NCI-H226 (cell line): ENCODE results near the gene CEPT1.
A peak's percentile ranks its signal among the peaks of the same experiment; 100 is the strongest.

Experiments used
- DNase-seq: peaks from one replicate; pipeline ENCODE4 v3.0.0-alpha.2; 2015

CEPT1 gene

GRCh38 chr1:111147948-111148347 is 7.9 kb downstream of the CEPT1 start:
- DNase-seq = no peak

GRCh38 chr1:111148376-111148881 is 8.4 kb downstream of the CEPT1 start:
- no peak for DNase-seq

DNA sequence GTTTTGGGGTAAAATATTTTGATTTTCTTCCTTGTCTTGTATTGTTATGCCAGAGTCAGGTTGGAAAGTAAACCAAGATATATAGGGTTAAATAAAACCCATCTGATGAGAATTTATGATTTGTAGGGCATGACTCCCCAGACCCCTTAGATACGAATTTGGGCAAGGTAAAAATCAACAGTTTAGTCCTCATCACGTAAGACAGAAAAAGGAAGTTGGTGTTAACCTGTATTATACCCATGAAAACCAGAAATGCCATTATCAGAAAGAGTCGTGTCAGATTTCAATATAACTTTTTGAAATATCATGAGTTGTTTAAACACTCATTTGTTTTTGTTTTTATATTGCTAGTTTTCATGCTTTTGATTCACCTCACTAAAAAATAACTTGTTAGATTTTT is 11.8 kb downstream of the CEPT1 start:
- no peak for DNase-seq

- no peak for DNase-seq
Measured at GRCh38 chr1:111154021-111154999, 14.3 kb downstream of the CEPT1 start.

GRCh38 chr1:111157431-111157830 is 17.4 kb downstream of the CEPT1 start:
- no peak for DNase-seq

DNA sequence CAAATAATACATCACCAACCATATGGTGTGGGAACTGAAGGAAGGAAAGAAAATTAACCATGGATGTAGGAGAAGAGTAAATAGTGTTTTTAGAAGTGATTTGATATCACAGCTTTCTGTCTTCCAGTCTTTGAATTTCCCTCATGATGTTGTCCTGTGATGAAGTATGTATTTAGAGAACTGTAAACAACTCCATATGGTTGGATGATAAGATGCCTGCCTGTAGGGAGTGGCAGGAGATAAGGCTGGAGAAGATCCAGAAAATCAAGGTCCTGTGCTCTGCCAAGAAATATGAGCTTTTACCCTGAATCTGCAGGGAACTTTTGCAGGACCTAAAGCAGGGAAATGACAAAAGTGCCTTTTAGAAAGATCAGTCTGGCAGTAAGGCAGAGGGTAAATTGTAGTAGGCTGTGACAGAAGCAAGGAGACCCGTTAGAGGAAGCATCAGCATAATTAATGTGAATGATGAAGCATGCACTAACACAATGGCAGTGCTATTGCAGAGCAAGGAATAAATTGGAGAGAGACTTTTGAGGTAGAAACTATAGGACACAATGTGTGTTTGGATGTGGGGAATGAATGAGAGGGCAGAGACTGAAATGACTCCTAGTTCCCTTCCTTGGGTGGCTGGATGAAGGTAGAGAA is 21.9 kb downstream of the CEPT1 start:
- peak; percentile 41 for DNase-seq

GRCh38 chr1:111162488-111162880 is 22.5 kb downstream of the CEPT1 start:
- no peak for DNase-seq

DNA sequence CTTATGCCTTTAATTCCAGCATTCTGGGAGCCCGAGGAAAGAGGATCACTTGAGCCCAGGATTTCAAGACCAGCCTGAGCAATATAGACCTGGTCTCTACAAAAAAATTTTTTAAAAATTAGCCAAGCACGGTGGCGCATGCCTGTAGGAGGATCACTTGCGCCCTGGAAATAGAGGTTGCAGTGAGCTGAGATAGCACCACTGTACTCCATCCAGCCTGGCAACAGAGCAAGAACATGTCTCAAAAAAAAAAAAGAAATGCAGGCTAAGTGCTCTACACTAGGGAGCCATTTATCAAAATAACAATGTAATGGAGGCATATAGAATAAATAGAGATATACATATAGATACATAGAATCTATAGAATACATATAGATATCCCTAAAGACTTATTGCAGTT is 23.3 kb downstream of the CEPT1 start:
- DNase-seq = no peak

DNA sequence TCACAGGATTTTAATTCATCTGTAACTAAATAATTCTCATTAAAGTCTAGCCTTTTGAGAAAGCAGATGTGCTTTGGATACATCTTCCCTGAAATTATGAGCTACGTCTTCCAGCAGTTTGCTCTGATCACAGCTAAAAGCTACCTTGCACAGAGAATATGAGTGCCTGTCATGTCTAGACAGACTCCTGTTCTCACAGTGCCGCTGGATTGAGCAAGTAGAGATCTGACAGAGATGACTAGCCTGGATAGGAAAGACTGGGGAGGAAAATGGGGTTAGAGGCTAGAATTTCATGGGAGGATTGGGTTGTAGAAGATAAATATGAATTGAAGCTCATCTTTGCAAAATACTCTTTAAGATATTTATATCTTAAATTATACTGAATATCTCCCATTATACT is 24.1 kb downstream of the CEPT1 start:
- no peak for DNase-seq

GRCh38 chr1:111172463-111172862 is 32.4 kb downstream of the CEPT1 start:
- DNase-seq = no peak

DNA sequence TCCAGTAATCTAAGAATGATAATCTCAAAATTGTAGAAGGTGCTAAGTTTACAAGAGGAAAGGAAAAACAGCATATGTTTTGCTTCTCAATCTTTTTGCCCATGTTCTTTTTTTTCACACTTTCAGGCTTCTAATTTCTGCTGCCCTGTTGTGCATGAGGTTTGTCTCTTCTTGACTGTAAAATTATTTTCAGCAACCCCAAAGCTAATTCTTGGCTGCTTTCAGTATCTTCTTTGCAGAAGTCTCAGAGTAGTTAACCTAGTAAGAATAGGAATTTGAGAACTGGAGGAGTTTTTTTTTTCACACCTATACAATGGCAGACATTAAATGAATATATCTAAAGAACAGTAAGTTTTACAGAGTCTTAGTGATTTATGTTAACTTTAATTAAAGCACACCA is 34.0 kb downstream of the CEPT1 start:
- DNase-seq = no peak

DNA sequence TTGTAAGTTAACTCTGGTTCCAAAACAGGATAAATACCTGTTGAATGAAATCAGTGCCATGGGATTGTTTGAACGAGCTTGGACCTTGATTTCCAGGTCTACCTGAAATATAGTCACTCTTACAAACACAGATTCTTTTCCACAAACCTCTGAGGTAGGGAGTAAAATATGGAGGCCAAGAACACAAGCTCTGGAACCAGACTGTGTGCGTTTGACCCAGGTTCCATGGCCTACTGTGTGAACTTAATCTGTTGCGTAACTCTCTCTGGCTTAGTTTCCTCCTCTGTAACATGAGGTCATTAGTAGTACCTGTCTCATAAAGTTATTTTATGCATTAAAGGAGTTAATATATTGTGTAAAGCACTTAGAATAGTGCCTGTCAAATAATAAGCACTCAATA is 35.3 kb downstream of the CEPT1 start:
- no peak for DNase-seq

DNA sequence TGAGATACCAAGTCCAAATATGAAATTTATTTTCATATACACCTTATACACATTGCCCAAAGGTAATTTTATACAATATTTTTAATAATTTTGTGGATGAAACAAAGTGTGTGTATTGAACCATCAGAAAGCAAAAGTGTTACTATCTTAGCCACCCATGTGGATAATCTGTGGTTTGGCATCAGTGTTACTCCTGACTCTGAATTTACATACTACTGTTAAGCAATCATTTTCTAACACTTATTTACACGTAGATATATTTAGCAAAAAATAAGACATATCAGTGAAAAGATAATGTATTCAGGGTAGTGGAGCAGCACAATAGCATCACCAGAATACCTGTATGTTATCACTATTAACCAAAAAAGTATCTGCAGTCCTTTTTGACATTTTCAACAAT is 36.7 kb downstream of the CEPT1 start:
- DNase-seq = no peak

GRCh38 chr1:111179968-111180533 is 40.0 kb downstream of the CEPT1 start:
- no peak for DNase-seq

DNA sequence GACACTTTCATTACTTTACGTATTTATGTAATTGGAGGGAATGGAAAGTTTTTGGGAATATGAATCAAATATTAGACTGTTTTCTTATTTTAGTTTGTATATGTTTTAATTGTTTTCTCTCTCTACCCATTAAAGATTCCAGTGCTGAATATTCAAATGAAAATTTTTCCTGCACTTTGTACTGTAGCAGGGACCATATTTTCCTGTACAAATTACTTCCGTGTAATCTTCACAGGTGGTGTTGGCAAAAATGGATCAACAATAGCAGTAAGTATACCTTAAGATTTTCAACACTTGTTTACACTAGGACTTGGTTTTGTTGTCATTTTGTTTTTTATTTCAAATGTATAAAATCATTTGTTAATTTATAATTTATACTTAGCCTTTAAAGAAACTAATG is 42.0 kb downstream of the CEPT1 start:
- no peak for DNase-seq

GRCh38 chr1:111183308-111184069 is 43.5 kb downstream of the CEPT1 start:
- no peak for DNase-seq

- no peak for DNase-seq
Measured at GRCh38 chr1:111184663-111185062, 44.6 kb downstream of the CEPT1 start.

DNA sequence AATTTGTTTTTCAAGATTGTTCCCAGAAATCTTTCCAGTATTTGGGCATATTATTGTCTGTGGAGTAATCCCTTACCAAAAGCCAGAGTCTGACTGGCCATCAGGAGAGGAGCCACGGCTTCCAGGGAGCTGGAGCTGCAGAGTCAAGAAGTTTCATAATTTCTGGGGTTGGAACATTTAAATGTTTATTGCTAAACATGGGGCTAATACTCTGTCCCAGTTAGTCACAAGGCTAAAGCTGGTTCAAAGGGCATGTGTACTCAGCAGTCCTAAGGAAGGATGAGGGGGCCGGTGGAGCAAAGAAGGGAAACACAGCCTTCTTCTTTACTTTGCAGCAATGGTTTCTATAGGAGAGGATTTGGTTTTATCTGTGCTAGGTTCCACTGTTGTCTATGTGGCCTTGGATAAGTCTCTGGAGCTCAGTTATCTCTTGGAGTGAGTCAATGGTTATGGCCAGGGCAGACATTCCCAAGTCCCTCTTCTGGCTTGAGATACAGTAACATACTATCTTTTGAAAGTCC is 51.0 kb downstream of the CEPT1 start:
- peak; percentile 23 for DNase-seq

DNA sequence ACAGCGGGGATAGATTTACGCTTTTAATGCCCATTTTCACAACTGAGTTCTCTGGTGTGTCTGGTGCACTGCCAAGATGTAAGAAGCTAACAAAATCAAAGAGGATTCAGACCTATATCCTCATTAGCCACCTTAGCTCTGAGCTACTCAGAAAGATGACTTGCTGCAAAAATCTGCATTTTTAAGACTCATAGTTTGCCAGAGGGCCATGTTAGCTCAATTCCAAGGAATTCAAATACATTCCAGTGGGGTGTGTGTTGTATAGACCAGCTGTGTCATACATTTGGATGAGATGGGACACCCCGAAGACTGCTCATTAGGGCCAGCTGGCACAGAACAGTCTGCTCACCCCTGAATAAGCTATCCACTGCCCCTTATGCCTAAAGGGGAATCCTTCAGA is 51.5 kb downstream of the CEPT1 start:
- peak; percentile 65 for DNase-seq

DNA sequence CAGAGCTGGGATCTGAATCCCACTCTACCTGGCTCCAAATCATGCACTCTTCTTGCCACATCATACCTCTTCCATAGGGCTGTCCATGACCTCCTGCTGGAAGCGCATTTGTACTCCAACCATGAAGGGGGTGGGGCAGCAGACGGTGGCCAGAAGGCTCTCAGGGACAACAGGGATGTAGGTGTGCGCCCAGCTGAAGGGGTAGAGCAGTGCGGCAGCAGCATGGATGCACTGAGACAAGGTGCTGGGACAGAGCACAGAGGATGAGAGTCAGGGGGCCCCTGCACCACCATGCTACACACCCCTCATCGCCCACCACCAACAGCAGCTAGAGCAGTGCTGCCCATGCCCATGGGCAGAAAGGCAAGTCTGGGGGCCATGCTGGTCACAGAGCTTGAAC is 52.1 kb downstream of the CEPT1 start:
- DNase-seq = no peak

DNA sequence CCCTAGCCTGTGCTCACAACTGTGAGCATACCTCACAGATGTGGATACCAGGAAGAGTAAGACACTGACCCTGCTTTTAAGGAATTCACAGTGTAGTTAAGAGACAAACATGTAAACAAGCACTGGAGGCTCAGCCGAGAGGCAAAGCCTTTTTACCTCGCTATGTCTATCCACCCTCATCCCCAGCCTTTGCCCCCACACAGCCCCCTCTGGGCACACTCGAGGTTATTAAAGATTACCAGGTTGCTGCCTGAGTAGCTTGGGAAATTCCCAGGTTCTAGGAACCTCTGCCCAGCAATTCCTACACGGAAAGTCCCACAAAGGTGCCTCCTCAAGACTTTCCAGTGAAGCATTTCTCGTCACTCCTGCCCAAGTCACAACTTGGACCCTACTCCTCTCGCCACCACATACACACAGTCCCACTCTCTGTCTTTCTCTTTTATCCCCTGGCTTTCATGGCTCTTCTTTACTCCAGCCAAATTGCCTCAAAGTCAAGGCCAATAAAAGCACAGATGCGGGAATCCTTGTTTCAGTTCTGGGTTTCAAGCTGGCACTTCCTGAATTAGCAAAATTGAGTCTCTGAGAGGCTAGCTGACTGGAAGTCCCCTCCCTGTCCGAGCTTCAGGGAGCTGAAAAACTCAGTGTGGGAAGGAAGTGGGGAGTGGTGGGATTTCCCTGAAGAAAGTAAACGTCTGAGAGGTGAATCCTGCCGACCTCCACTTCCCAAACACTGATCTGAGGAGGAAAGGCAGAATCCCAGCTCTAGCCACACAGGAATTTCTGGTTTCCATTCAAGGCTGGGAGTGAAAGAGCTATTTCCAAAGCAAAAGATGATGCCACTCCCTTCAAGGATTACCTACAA is 52.9 kb downstream of the CEPT1 start:
- DNase-seq = peak; percentile 10
